Endometrium (tissue), 2 donors: ENCODE measurements around the gene BBS9.

Source experiments
- FAIRE-seq: peaks from 2 replicates; lab custom pipeline; 2012; peaks lifted over from hg19 to GRCh38; lab: Jason Lieb, UNC
- donor health status: control.
- donor health status: control.

The BBS9 gene

GRCh38 chr7:33369888-33370287 is 240.5 kb downstream of the BBS9 start:
- FAIRE-seq, result no peak

GRCh38 chr7:33373195-33373594 is 243.8 kb downstream of the BBS9 start:
- no peak for FAIRE-seq

GRCh38 chr7:33379891-33380525 is 250.6 kb downstream of the BBS9 start:
- no peak for FAIRE-seq

GRCh38 chr7:33388332-33388731 is 259.0 kb downstream of the BBS9 start:
- FAIRE-seq, result no peak

GRCh38 chr7:33392148-33392547 is 262.8 kb downstream of the BBS9 start:
- no peak for FAIRE-seq

GRCh38 chr7:33393770-33394169 is 264.4 kb downstream of the BBS9 start:
- FAIRE-seq, result no peak

GRCh38 chr7:33395340-33395739 is 266.0 kb downstream of the BBS9 start:
- FAIRE-seq, result no peak

- FAIRE-seq, result no peak
Measured at GRCh38 chr7:33399528-33400213, 270.3 kb downstream of the BBS9 start.

- FAIRE-seq, result no peak
Measured at GRCh38 chr7:33400214-33400538, 270.8 kb downstream of the BBS9 start.

GRCh38 chr7:33410266-33410665 is 280.9 kb downstream of the BBS9 start:
- FAIRE-seq, result no peak

GRCh38 chr7:33411020-33411419 is 281.7 kb downstream of the BBS9 start:
- no peak for FAIRE-seq

- FAIRE-seq, result no peak
Measured at GRCh38 chr7:33412331-33412730, 283.0 kb downstream of the BBS9 start.

GRCh38 chr7:33418251-33418701 is 288.9 kb downstream of the BBS9 start:
- no peak for FAIRE-seq

- no peak for FAIRE-seq
Measured at GRCh38 chr7:33420311-33420940, 291.1 kb downstream of the BBS9 start.

- no peak for FAIRE-seq
Measured at GRCh38 chr7:33421429-33421828, 292.1 kb downstream of the BBS9 start.

GRCh38 chr7:33422141-33422540 is 292.8 kb downstream of the BBS9 start:
- FAIRE-seq, result no peak

- no peak for FAIRE-seq
Measured at GRCh38 chr7:33422825-33423645, 293.7 kb downstream of the BBS9 start.

GRCh38 chr7:33423646-33424020 is 294.3 kb downstream of the BBS9 start:
- no peak for FAIRE-seq

- no peak for FAIRE-seq
Measured at GRCh38 chr7:33425395-33425794, 296.0 kb downstream of the BBS9 start.

- no peak for FAIRE-seq
Measured at GRCh38 chr7:33425929-33426678, 296.7 kb downstream of the BBS9 start.

- no peak for FAIRE-seq
Measured at GRCh38 chr7:33428415-33428814, 299.1 kb downstream of the BBS9 start.

- no peak for FAIRE-seq
Measured at GRCh38 chr7:33431543-33431942, 302.2 kb downstream of the BBS9 start.
